NCI-H2081 treated with DMSO at 0.1 percent for 48 hours (cell line): ENCODE results near the gene PSMB4.
"Not testable (repeated sequence)": the region's sequence is repeated elsewhere in the genome, so short reads cannot be mapped to it uniquely, and the experiment has no call there.

Experiments
- DNase-seq: peaks from one replicate; lab custom pipeline; 2025; lab: John Stamatoyannopoulos, UW

Gene PSMB4

GRCh38 chr1:151390221-151391078 is 8.9 kb upstream of the PSMB4 start:
- DNase-seq, result not testable (repeated sequence)

GRCh38 chr1:151391079-151391563 is 8.3 kb upstream of the PSMB4 start:
- DNase-seq, result no peak

GRCh38 chr1:151393583-151393982 is 5.8 kb upstream of the PSMB4 start:
- DNase-seq, result no peak

GRCh38 chr1:151396265-151396664 is 3.1 kb upstream of the PSMB4 start:
- DNase-seq, result not testable (repeated sequence)

- no peak for DNase-seq
Observed at GRCh38 chr1:151401125-151401788, 1.9 kb downstream of the PSMB4 start.

GRCh38 chr1:151401860-151402259 is 2.5 kb downstream of the PSMB4 start:
- no peak for DNase-seq

GRCh38 chr1:151402764-151403163 is 3.4 kb downstream of the PSMB4 start:
- DNase-seq, result no peak

- DNase-seq, result no peak
Observed at GRCh38 chr1:151403612-151404011, 4.2 kb downstream of the PSMB4 start.

- no peak for DNase-seq
Observed at GRCh38 chr1:151405187-151405951, 6.0 kb downstream of the PSMB4 start.

GRCh38 chr1:151406176-151406575 is 6.8 kb downstream of the PSMB4 start:
- DNase-seq, result no peak

- no peak for DNase-seq
Observed at GRCh38 chr1:151407304-151407703, 7.9 kb downstream of the PSMB4 start.

GRCh38 chr1:151408891-151409290 is 9.5 kb downstream of the PSMB4 start:
- DNase-seq, result no peak

- DNase-seq, result no peak
Observed at GRCh38 chr1:151411884-151412283, 12.5 kb downstream of the PSMB4 start.

GRCh38 chr1:151416231-151416630 is 16.9 kb downstream of the PSMB4 start:
- no peak for DNase-seq

- no peak for DNase-seq
Observed at GRCh38 chr1:151418081-151418480, 18.7 kb downstream of the PSMB4 start.

GRCh38 chr1:151419819-151420218 is 20.4 kb downstream of the PSMB4 start:
- no peak for DNase-seq

GRCh38 chr1:151425103-151425502 is 25.7 kb downstream of the PSMB4 start:
- no peak for DNase-seq

- no peak for DNase-seq
Observed at GRCh38 chr1:151428068-151428467, 28.7 kb downstream of the PSMB4 start.

GRCh38 chr1:151433827-151434226 is 34.5 kb downstream of the PSMB4 start:
- not testable (repeated sequence) for DNase-seq

- no peak for DNase-seq
Observed at GRCh38 chr1:151435174-151435573, 35.8 kb downstream of the PSMB4 start.

- no peak for DNase-seq
Observed at GRCh38 chr1:151436985-151437384, 37.6 kb downstream of the PSMB4 start.

GRCh38 chr1:151437396-151437795 is 38.0 kb downstream of the PSMB4 start:
- DNase-seq, result not testable (repeated sequence)
